GM04504 (cell line): ENCODE data around the gene TGFBI.

Experiments used
- DNase-seq: peaks from one replicate; pipeline ENCODE4 v3.0.0-alpha.2; 2012; ENCODE audit warnings: low read depth

Gene TGFBI

DNA sequence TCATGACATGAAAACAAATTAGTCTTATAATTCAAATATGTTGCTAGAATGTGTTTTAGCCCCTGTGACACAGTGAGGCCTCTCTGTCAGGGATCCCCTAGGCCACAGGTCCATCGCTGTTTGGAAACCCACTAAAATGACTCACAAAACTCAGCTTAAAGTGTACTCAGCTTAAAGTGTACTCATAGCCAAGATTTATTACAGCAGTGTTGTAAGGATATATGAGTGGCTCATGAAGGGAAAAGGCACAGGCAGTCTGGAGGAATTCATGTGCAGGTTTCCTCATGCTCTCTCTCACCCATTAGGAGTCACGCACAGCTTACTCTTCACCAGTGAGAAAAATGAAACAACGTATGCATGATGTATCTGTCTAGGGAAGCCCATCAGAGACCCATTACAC is 24.4 kb upstream of the TGFBI start:
- peak; percentile 88 for DNase-seq

- DNase-seq = no peak
Observed at GRCh38 chr5:136005476-136005875, 23.3 kb upstream of the TGFBI start.

DNA sequence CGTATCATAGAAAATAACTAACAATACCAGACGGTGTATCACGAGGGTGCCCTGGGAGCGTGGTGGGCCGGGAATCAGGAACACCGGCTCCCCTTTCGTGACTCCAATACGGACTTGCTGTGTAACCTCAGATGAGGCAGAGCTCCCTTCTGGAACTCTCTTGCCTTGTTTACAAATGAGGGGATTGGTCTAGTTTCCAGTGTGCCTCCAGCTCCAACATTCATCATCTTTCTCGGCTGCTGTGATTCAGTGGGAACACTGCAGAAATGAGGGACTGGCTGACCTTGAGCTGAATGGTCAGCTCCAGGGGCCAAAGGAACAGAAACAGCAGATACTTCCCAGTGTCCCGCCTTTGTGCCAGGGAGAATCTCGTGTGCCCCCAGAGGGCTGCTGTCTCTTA is 22.6 kb upstream of the TGFBI start:
- no peak for DNase-seq

- DNase-seq = peak; percentile 79
Observed at GRCh38 chr5:136006761-136007251, 22.0 kb upstream of the TGFBI start.

- no peak for DNase-seq
Observed at GRCh38 chr5:136007271-136007670, 21.5 kb upstream of the TGFBI start.

GRCh38 chr5:136011414-136012001 is 17.3 kb upstream of the TGFBI start:
- peak; percentile 70 for DNase-seq

GRCh38 chr5:136012041-136012804 is 16.6 kb upstream of the TGFBI start:
- DNase-seq = no peak

DNA sequence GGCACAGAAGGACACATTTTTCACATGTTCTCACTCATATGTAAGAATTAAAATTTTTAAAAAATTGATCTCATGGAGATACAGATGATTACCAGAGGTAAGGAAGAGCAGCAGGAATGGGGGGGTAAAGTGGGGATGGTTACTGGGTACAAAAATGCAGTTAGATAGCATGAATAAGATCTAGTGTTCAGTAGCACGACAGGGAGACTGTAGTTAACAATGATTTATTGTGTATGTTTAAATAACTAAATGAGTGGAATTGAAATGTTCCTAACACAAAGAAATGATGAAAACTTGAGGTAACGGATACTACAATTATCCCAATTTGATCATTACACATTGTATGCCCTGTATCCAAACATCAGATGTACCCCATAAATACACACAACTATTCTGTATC is 15.2 kb upstream of the TGFBI start:
- no peak for DNase-seq

DNA sequence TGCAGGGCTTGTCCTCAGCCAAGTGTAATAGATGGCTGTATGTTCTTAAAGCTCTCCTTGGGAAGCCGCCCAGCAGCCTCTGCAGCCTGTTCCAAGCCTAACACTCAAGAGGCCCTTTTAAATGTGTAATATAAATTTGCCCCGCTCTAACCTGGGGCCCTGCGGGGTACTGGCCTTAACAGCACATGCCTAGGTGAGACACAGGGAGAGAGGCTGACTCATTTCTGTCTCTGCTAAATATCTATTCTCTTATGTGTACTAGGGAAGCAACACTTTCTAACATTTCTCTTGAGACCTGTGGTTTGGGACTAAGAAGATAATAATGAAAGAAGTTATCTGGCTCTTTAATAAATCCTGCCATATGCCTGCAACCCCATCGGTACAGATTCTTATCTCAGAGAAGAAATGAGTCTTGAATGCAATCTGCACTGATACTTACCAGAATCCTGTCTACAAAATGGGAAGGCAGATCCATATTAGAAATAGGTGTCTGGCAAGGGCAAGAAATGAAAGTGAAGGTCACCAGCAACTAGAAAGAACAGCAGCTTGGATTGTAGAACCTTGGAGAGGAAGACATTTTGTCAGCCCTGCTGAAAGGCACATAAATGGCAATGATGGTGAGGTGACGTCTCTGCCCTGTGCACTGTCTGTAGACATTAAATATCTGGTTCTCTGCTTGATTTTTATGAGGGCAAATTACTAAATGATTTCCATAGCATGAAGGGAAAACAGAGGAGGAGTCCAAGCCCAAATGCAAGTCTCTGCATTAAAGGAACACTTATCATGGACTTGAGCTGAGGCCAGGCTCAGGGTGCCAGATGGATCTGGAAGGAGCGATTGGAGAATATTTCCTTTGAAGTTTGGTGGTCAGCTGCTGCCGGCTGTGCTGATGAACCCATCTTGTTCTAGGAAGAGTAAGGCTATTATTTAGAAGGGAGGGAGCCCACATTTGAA is 14.5 kb upstream of the TGFBI start:
- no peak for DNase-seq

DNA sequence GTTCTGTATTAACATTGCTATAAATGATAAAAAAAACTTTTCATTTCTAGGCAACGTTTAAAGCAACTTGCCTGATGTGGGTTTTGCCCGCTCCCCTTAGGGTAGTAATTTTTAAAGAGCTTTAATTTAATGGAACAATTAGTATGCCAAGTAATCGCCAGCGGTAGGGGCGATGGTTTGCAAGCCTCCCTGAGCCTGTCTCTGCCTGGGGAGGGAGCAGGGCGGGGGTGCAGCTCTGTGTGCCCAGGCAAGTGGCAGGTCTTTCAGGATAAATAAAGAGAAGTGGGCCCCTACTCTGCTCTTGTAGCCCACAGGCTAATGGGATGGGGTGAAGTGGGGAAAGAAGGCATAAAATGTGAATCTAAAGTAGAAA is 13.8 kb upstream of the TGFBI start:
- no peak for DNase-seq

GRCh38 chr5:136015966-136016650 is 12.7 kb upstream of the TGFBI start:
- no peak for DNase-seq

GRCh38 chr5:136016945-136017530 is 11.8 kb upstream of the TGFBI start:
- DNase-seq = no peak

- DNase-seq = peak; percentile 98
Observed at GRCh38 chr5:136018814-136019783, 9.7 kb upstream of the TGFBI start.

- no peak for DNase-seq
Observed at GRCh38 chr5:136020001-136020382, 8.8 kb upstream of the TGFBI start.

GRCh38 chr5:136020383-136021015 is 8.3 kb upstream of the TGFBI start:
- peak; percentile 86 for DNase-seq

DNA sequence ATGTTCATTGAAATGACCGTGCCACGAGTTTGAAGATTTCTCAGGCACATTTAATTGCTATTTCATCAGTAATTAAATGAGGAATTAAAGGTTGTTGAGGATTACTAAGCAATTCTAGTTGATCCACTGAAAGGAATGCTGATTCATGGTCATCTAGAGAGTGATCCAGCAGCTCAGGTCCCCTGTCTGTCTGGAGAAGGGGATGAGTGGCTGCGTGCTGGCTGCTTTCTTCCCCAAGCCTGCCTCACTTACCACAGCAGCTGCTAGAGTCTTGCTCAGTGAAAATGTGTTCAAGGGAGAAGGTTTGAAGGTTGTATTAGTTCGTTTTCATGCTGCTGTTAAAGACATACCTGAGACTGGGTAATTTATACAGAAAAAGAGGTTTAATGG is 7.8 kb upstream of the TGFBI start:
- DNase-seq = no peak

- DNase-seq = no peak
Observed at GRCh38 chr5:136022965-136023364, 5.8 kb upstream of the TGFBI start.

GRCh38 chr5:136023958-136024541 is 4.7 kb upstream of the TGFBI start:
- peak; percentile 90 for DNase-seq

DNA sequence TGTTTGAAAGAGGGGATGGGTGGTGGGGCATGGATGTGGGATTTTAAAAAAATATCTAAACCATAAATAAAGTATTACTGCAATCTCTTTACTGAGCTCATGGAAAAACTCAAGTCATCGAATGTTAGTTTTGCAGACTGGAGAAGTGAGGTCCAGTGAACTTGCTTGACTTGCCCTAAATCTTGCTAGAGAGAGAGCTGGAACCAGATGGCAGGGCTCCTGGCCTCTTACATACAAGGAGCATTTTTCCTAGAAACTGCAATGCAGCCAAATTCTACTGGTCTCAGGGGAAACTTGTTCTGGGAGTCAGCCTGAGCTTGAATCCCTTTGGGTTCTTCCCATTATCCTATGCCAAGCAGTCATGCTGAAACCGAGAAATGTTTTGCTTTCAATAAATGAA is 2.9 kb upstream of the TGFBI start:
- no peak for DNase-seq

DNA sequence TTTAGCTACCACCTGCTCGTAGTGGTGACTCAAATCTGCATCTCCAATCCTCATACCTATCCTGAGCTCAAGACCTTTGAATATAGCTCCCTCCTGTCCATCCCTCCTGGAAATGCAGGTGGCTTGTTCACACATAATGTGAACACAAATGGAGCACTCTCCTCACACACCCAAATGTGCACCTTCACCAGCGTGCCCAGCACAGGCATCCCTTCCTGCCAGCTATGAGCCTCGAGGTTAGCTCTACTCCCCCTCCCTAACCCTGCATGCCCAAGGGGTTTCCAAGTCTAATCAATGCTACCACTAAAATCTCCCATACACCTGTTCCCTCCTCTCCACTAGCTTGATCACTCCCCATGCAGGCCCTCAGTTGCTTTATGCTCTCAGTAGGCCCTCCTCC is 2.2 kb upstream of the TGFBI start:
- DNase-seq = no peak
